Measurements from ENCODE around the gene FKBP9. TPM values are rescaled to one million over a fixed set of nuclear protein-coding genes. Genes with fewer than 3 reads are reported as not detected.

Gene FKBP9
- total RNA-seq, 1 donor from 2014 or later, result 29.0 TPM

Small RNAs within 50 kb of the gene (small RNA-seq; reads per million reads assigned to genes)
- gene AC083863.1 (not detected), gene RN7SL505P (not detected), gene RNU6-388P (not detected), gene RPS29P14 (not detected)

Other genes with a start within 250 kb of the FKBP9 start
- 113 TPM for gene KBTBD2, start 65.7 kb upstream of the FKBP9 start, total RNA-seq
- 99.2 TPM for gene NT5C3A, start 105.3 kb downstream of the FKBP9 start, total RNA-seq
- 6.6 TPM for gene RP9, start 152.0 kb downstream of the FKBP9 start, total RNA-seq
- gene BBS9, start 172.1 kb downstream of the FKBP9 start, total RNA-seq, result 103 TPM